Thymus (tissue), 11 donors: ENCODE results near the gene PSENEN. TPM values are rescaled to one million over a fixed set of nuclear protein-coding genes. Genes with fewer than 3 reads are reported as not detected.

ENCODE experiments used
- DNase-seq, 9 donors: peaks; one replicate each; pipeline ENCODE4 v3.0.0-alpha.2; 2013; ENCODE audit warnings: low spot score in 9 of 9, low read depth in 6 of 9, missing footprints in 1 of 9
- H3K27ac ChIP-seq, 2 donors: one replicate each; pipeline ENCODE4 v1.5.1; 2013; ENCODE audit warnings: control low read depth in 1 of 2, low read depth in 1 of 2, low read length in 1 of 2, mild to moderate bottlenecking in 1 of 2, moderate library complexity in 1 of 2
- H3K27me3 ChIP-seq, 2 donors: one replicate each; pipeline ENCODE4 v1.5.1; 2013; ENCODE audit warnings: low read length in 1 of 2; ENCODE audit not compliant: control insufficient read depth in 2 of 2, insufficient read depth in 1 of 2
- H3K36me3 ChIP-seq, 2 donors: one replicate each; pipeline ENCODE4 v1.5.1; 2013; ENCODE audit warnings: low read length in 1 of 2, mild to moderate bottlenecking in 1 of 2, moderate library complexity in 1 of 2; ENCODE audit not compliant: control insufficient read depth in 2 of 2, insufficient read depth in 2 of 2
- H3K4me1 ChIP-seq, 2 donors: one replicate each; pipeline ENCODE4 v1.5.1; 2013; ENCODE audit warnings: low read length in 2 of 2; ENCODE audit not compliant: control insufficient read depth in 2 of 2, insufficient read depth in 2 of 2
- H3K4me3 ChIP-seq, 2 donors: one replicate each; pipeline ENCODE4 v1.5.1; 2013; ENCODE audit warnings: low read length in 2 of 2, control low read depth in 1 of 2, mild to moderate bottlenecking in 1 of 2
- H3K9me3 ChIP-seq, 2 donors: one replicate each; pipeline ENCODE4 v1.5.1; 2013; ENCODE audit warnings: low read length in 1 of 2, mild to moderate bottlenecking in 1 of 2; ENCODE audit not compliant: control insufficient read depth in 2 of 2, insufficient read depth in 1 of 2
- WGBS: extraction: QIAGEN DNeasy Blood & Tissue Kit; methylation state at CpG from one replicate; pipeline ENCODE4 v1.1.7; 2013; 5-methylcytosine and 5-hydroxymethylcytosine counted together
- polyA plus RNA-seq: library from polyadenylated mRNA; stranded (reverse); fragments of 200-250 nt; gene quantifications from one replicate; pipeline ENCODE4 v1.2.3, GENCODE V29; 2013
- total RNA-seq: library from RNA; stranded (reverse); fragments of 120-200 nt; gene quantifications from one replicate; pipeline ENCODE4 v1.2.4, GENCODE V29; 2013
- donor health status: healthy.

Gene PSENEN
- total and polyA plus RNA-seq, 2 donors, result 65.1 to 104 TPM

- DNase-seq, result no peak
- Histone ChIP-seq H3K27me3 (peaks cover 5 to 27% of the 10 kb centered on the region in 2 donors), H3K4me3 (no peak overlapping the region), H3K9me3 (no peaks in the 10 kb centered on the region), H3K4me1 (peaks cover 6 to 12% of the 10 kb centered on the region in 2 donors), H3K36me3 (no peaks in the 10 kb centered on the region), H3K27ac (no peak overlapping the region)
- WGBS, result 88% methylated on average over 13 of the region's 13 CpGs
Observed at GRCh38 chr19:35710784-35711723, 34.4 kb upstream of the PSENEN start.

- peaks cover 9 to 39% of the 10 kb centered on the region in 2 donors for H3K27me3 ChIP-seq
- WGBS, result 87% methylated on average over 11 of the region's 11 CpGs
- no peak overlapping the region for H3K4me3 ChIP-seq
- no peak for DNase-seq
- peaks cover 12 to 23% of the 10 kb centered on the region in 2 donors for H3K4me1 ChIP-seq
- H3K9me3 ChIP-seq, result no peaks in the 10 kb centered on the region
- H3K36me3 ChIP-seq, result no peaks in the 10 kb centered on the region
- no peak overlapping the region for H3K27ac ChIP-seq
Observed at GRCh38 chr19:35712567-35713505, 32.6 kb upstream of the PSENEN start.

GRCh38 chr19:35713506-35713850 is 32.0 kb upstream of the PSENEN start:
- WGBS, result 57% methylated on average over 2 of the region's 2 CpGs
- Histone ChIP-seq H3K27ac (no peak overlapping the region), H3K9me3 (no peaks in the 10 kb centered on the region), H3K4me1 (peaks cover 12 to 23% of the 10 kb centered on the region in 2 donors), H3K27me3 (peaks cover 9 to 39% of the 10 kb centered on the region in 2 donors), H3K4me3 (no peak overlapping the region), H3K36me3 (no peaks in the 10 kb centered on the region)
- DNase-seq, result no peak

- Histone ChIP-seq H3K36me3 (no peaks in the 10 kb centered on the region), H3K9me3 (no peaks in the 10 kb centered on the region), H3K4me1 (peaks cover 15 to 28% of the 10 kb centered on the region in 2 donors), H3K4me3 (no peak overlapping the region), H3K27me3 (peaks cover 9 to 39% of the 10 kb centered on the region in 2 donors), H3K27ac (no peak overlapping the region)
- WGBS, result 95% methylated on average over 12 of the region's 12 CpGs
- DNase-seq, result no peak
Observed at GRCh38 chr19:35713904-35714495, 31.5 kb upstream of the PSENEN start.

- H3K36me3 ChIP-seq, result peaks cover 2 to 5% of the 10 kb centered on the region in 2 donors
- peaks cover 21 to 35% of the 10 kb centered on the region in 2 donors for H3K4me1 ChIP-seq
- peaks cover 9 to 39% of the 10 kb centered on the region in 2 donors for H3K27me3 ChIP-seq
- no peak for DNase-seq
- H3K9me3 ChIP-seq, result no peaks in the 10 kb centered on the region
- H3K4me3 ChIP-seq, result no peak overlapping the region
- H3K27ac ChIP-seq, result peak overlapping the region in 1 of 2 donors; percentile 15
- 92% methylated on average over 14 of the region's 14 CpGs for WGBS
Observed at GRCh38 chr19:35714601-35715354, 30.7 kb upstream of the PSENEN start.

- no peak for DNase-seq
- Histone ChIP-seq H3K4me3 (no peak overlapping the region), H3K27me3 (peaks cover 9 to 39% of the 10 kb centered on the region in 2 donors), H3K9me3 (no peaks in the 10 kb centered on the region), H3K36me3 (peaks cover 7 to 11% of the 10 kb centered on the region in 2 donors), H3K27ac (no peak overlapping the region), H3K4me1 (peaks cover 21 to 35% of the 10 kb centered on the region in 2 donors)
- 96% methylated on average over 7 of the region's 7 CpGs for whole genome bisulfite sequencing
Observed at GRCh38 chr19:35715355-35715809, 30.1 kb upstream of the PSENEN start.

GRCh38 chr19:35715981-35716800 is 29.3 kb upstream of the PSENEN start:
- H3K36me3 ChIP-seq, result peaks cover 10 to 19% of the 10 kb centered on the region in 2 donors
- DNase-seq, result no peak
- peaks cover 21 to 35% of the 10 kb centered on the region in 2 donors for H3K4me1 ChIP-seq
- 3% methylated on average over 52 of the region's 52 CpGs for WGBS
- H3K27me3 ChIP-seq, result peaks cover 9 to 39% of the 10 kb centered on the region in 2 donors
- H3K4me3 ChIP-seq, result peak overlapping the region; percentile 65 to 77
- peak overlapping the region in 1 of 2 donors; percentile 19 for H3K27ac ChIP-seq
- peaks cover 0 to 1% of the 10 kb centered on the region in 2 donors for H3K9me3 ChIP-seq
